C1 segment of cervical spinal cord (tissue), 14 donors: ENCODE data around the gene LRMDA.
A peak's percentile ranks its signal among the peaks of the same experiment; 100 is the strongest.

Source experiments
- DNase-seq, 14 donors: peaks; one replicate each; lab custom pipeline; 2025; lab: John Stamatoyannopoulos, UW

The LRMDA gene

GRCh38 chr10:76429368-76430060 is 998.1 kb downstream of the LRMDA start:
- no peak for DNase-seq

- no peak for DNase-seq
These were observed 998.7 kb downstream of the LRMDA start for GRCh38 chr10:76430061-76430645.

- DNase-seq = no peak
These were observed 1000.9 kb downstream of the LRMDA start for GRCh38 chr10:76432016-76433012.

- no peak for DNase-seq
These were observed 1002.0 kb downstream of the LRMDA start for GRCh38 chr10:76433161-76434005.

GRCh38 chr10:76435157-76435556 is 1003.7 kb downstream of the LRMDA start:
- DNase-seq = no peak

- DNase-seq = no peak
These were observed 1005.0 kb downstream of the LRMDA start for GRCh38 chr10:76436401-76436811.

- no peak for DNase-seq
These were observed 1005.6 kb downstream of the LRMDA start for GRCh38 chr10:76436981-76437380.

GRCh38 chr10:76440426-76440825 is 1009.0 kb downstream of the LRMDA start:
- DNase-seq = no peak

GRCh38 chr10:76442113-76442512 is 1010.7 kb downstream of the LRMDA start:
- DNase-seq = no peak

GRCh38 chr10:76444034-76444800 is 1012.8 kb downstream of the LRMDA start:
- DNase-seq = peak in 1 of 14 donors; percentile 62

GRCh38 chr10:76447578-76447977 is 1016.2 kb downstream of the LRMDA start:
- no peak for DNase-seq

GRCh38 chr10:76451911-76452310 is 1020.5 kb downstream of the LRMDA start:
- no peak for DNase-seq

GRCh38 chr10:76453332-76453731 is 1021.9 kb downstream of the LRMDA start:
- no peak for DNase-seq

GRCh38 chr10:76453997-76454396 is 1022.6 kb downstream of the LRMDA start:
- DNase-seq = no peak

GRCh38 chr10:76454506-76455140 is 1023.2 kb downstream of the LRMDA start:
- DNase-seq = no peak

GRCh38 chr10:76456197-76456596 is 1024.8 kb downstream of the LRMDA start:
- no peak for DNase-seq

GRCh38 chr10:76459016-76459730 is 1027.7 kb downstream of the LRMDA start:
- no peak for DNase-seq

- no peak for DNase-seq
These were observed 1029.6 kb downstream of the LRMDA start for GRCh38 chr10:76461024-76461423.

GRCh38 chr10:76463111-76463510 is 1031.7 kb downstream of the LRMDA start:
- DNase-seq = no peak
